Panc1 (cell line): ENCODE measurements around the gene GALNT18. TPM values are rescaled to one million over a fixed set of nuclear protein-coding genes. Genes with fewer than 3 reads are reported as not detected.

ENCODE experiments used
- ATAC-seq: fragments of 200-7000 bp; cut with Tn5 transposase; 2 replicates; pipeline ENCODE4 v1.9.1; 2020; ENCODE audit warnings: mild to moderate bottlenecking, moderate library complexity
- BruUV-seq: library from RNA; stranded (reverse); fragments of 400-500 nt; replicated peaks from 2 replicates; lab custom pipeline; 2021; lab: Mats Ljungman, UMichigan
- CTCF ChIA-PET: fragments of 300-600 bp; sonication (Branson Sonifier 250); formaldehyde crosslinking; loops from one replicate; lab custom pipeline; 2022; ENCODE audit warnings: antibody characterized with exemption; lab: Charles Lee
- POLR2A ChIA-PET: fragments of 300-600 bp; sonication (Branson Sonifier 250); formaldehyde crosslinking; loops from one replicate; lab custom pipeline; 2022; ENCODE audit warnings: antibody characterized with exemption; lab: Charles Lee
- DNase-seq: peaks from one replicate; pipeline ENCODE4 v3.0.0-alpha.2; 2010; ENCODE audit warnings: low read depth, low spot score
- H3K27ac ChIP-seq: 2 replicates; pipeline ENCODE4 v1.5.1; 2011; ENCODE audit warnings: mild to moderate bottlenecking, low read length, inconsistent platforms
- H3K27me3 ChIP-seq: fragments of 200-500 bp; sonication (Bioruptor generic); 2 replicates; pipeline ENCODE4 v1.6.0; 2014; ENCODE audit warnings: low read length, inconsistent platforms; ENCODE audit not compliant: control insufficient read depth, insufficient read depth
- H3K36me3 ChIP-seq: fragments of 200-500 bp; sonication (Bioruptor generic); 2 replicates; pipeline ENCODE4 v1.5.1; 2014; ENCODE audit warnings: inconsistent platforms, mild to moderate bottlenecking, low read length, moderate library complexity; ENCODE audit not compliant: control insufficient read depth, insufficient read depth
- H3K4me1 ChIP-seq: 2 replicates; pipeline ENCODE4 v1.5.1; 2011; ENCODE audit warnings: inconsistent platforms, mild to moderate bottlenecking, low read length, moderate library complexity; ENCODE audit not compliant: control insufficient read depth, insufficient read depth
- H3K4me3 ChIP-seq, 2 experiments: 2 replicates each; pipeline ENCODE4 v1.5.1; 2011 to 2012; ENCODE audit warnings: low read depth in 2 of 2, low read length in 2 of 2, mild to moderate bottlenecking in 2 of 2, inconsistent platforms in 1 of 2, moderate library complexity in 1 of 2
- H3K9me3 ChIP-seq: fragments of 200-500 bp; sonication (Bioruptor generic); 2 replicates; pipeline ENCODE4 v1.5.1; 2014; ENCODE audit warnings: low read depth, mild to moderate bottlenecking, inconsistent platforms, low read length, moderate library complexity; ENCODE audit not compliant: control insufficient read depth, insufficient read depth
- CTCF ChIP-seq: fragments of 450-650 bp; IDR thresholded peaks from 2 replicates; pipeline ENCODE4 v1.5.1; 2017; ENCODE audit warnings: mild to moderate bottlenecking
- POLR2AphosphoS5 ChIP-seq: IDR thresholded peaks from 2 replicates; pipeline ENCODE4 v1.6.1; 2012; ENCODE audit warnings: mild to moderate bottlenecking, low read depth, low read length, moderate library complexity
- REST ChIP-seq, 2 experiments: IDR thresholded peaks; 2 replicates each; pipeline ENCODE4 v1.6.1; 2011 to 2012; ENCODE audit warnings: low read depth in 2 of 2, control low read depth in 1 of 2, low read length in 1 of 2, mild to moderate bottlenecking in 1 of 2, moderate library complexity in 1 of 2; ENCODE audit not compliant: insufficient read depth in 1 of 2
- SIN3A ChIP-seq: IDR thresholded peaks from 2 replicates; pipeline ENCODE4 v1.6.1; 2012; ENCODE audit warnings: low read depth, mild to moderate bottlenecking, low read length, moderate library complexity, borderline replicate concordance; ENCODE audit not compliant: insufficient read depth
- TCF7L2 ChIP-seq: IDR thresholded peaks from 2 replicates; pipeline ENCODE4 v1.6.1; 2011; ENCODE audit warnings: mild to moderate bottlenecking, low read depth, low read length, inconsistent platforms
- in situ Hi-C: cut with HindIII; loops from 2 replicates; pipeline ENCODE4 v1.10.0; 2016; ENCODE audit warnings: low sequenced_read_pairs, low pct_unique_long_range_greater_than_20kb
- intact Hi-C: fragments of 100-400 bp; cut with micrococcal nuclease; formaldehyde crosslinking; loops from one replicate; pipeline ENCODE4 v1.10.0; 2022; ENCODE audit not compliant: unreplicated experiment
- total RNA-seq: library from RNA; stranded (reverse); gene quantifications from one replicate; pipeline ENCODE4 v1.2.1, GENCODE V29; 2021; ENCODE audit not compliant: unreplicated experiment

The GALNT18 gene
- total RNA-seq, 1 experiment from 2014 or later, result 8.6 TPM

- TF ChIP-seq POLR2AphosphoS5 (no peak), CTCF (no peak), REST (IDR thresholded peaks at IDR 0.05; ENCODE audit: insufficient read depth in 1 of 2, low read depth in 2 of 2, low read length in 1 of 2) (no peak), SIN3A (no peak), TCF7L2 (no peak)
- H3K9me3 ChIP-seq, result no peaks in the 10 kb centered on the region
- no TSS peak for BruUV-seq
- ChIA-PET CTCF (no interaction called here), POLR2A (interaction anchor here (0.6 kb wide), 1 partner anchor 734 kb away, joined by 3 read pairs; no protein-coding TSS in a partner anchor)
- ATAC-seq (no peak), DNase-seq (no peak)
- no peaks in the 10 kb centered on the region for H3K36me3 ChIP-seq
- peaks cover 45% of the 10 kb centered on the region for H3K27me3 ChIP-seq
- intact Hi-C loops, result no loop called here
- in situ Hi-C loops, result no loop called here
- no peak overlapping the region for H3K4me3 ChIP-seq
- H3K27ac ChIP-seq, result no peak overlapping the region
- H3K4me1 ChIP-seq, result no peaks in the 10 kb centered on the region
Measured at GRCh38 chr11:11665407-11665806, 43.6 kb upstream of the GALNT18 start.

- Histone ChIP-seq H3K4me3 (no peak overlapping the region), H3K36me3 (no peaks in the 10 kb centered on the region), H3K27ac (no peak overlapping the region), H3K27me3 (peaks cover 41% of the 10 kb centered on the region), H3K9me3 (no peaks in the 10 kb centered on the region), H3K4me1 (no peaks in the 10 kb centered on the region)
- DNase-seq, result no peak
- in situ Hi-C loops, result no loop called here
- TF ChIP-seq POLR2AphosphoS5 (no peak), SIN3A (no peak), TCF7L2 (no peak), CTCF (no peak), REST (IDR thresholded peaks at IDR 0.05; ENCODE audit: insufficient read depth in 1 of 2, low read depth in 2 of 2, low read length in 1 of 2) (no peak)
- ChIA-PET POLR2A (no interaction called here), CTCF (interaction anchor here (0.7 kb wide), 1 partner anchor 14 kb away, joined by 3 read pairs; no protein-coding TSS in a partner anchor)
- no TSS peak for BruUV-seq
- ATAC-seq, result no peak
- intact Hi-C loops, result no loop called here
Measured at GRCh38 chr11:11663907-11664306, 42.1 kb upstream of the GALNT18 start.
